ENCODE results near the gene COL12A1. TPM values are rescaled to one million over a fixed set of nuclear protein-coding genes. Genes with fewer than 3 reads are reported as not detected.

COL12A1 gene
- total and polyA plus RNA-seq, 2 donors (not counting 1 experiment from before 2014, with no cell fraction given) = not detected

DNA sequence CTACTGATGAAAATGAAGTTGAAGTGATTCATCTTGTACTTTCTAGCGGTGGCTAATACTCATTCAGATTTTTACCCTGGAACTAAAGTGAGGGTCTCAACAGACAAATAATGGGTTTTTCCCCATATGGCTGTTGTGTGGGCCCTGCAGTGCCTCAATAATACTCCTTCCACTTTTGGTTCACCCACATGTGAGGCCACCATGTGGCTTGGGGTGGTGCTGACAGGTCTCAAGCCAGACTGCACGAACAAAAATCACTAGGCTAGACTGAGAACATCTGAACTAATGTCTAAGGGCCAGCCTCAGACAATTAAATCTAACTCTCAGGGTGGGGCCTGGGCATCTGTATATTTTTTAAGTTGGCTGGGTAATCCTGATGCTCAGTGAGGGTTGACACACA, 7.9 kb upstream of the COL12A1 start:
- Histone ChIP-seq H3K4me3 (ENCODE audit: control extremely low read depth in 1 of 5, extremely low read depth in 1 of 5, insufficient read depth in 1 of 5, low read depth in 2 of 5, low read length in 4 of 5) (no peak overlapping the region), H3K4me1 (ENCODE audit: control insufficient read depth in 2 of 2, insufficient read depth in 2 of 2, low read length in 2 of 2) (peaks cover 1 to 2% of the 10 kb centered on the region in 2 donors), H3K27me3 (replicated peaks in 1 of 4; ENCODE audit: control extremely low read depth in 1 of 4, control insufficient read depth in 3 of 4, insufficient read depth in 4 of 4, low read length in 3 of 4) (peaks cover 0 to 39% (median 28%) of the 10 kb centered on the region in 4 experiments), H3K79me2 (ENCODE audit: control insufficient read depth, insufficient read depth, low read length) (no peaks in the 10 kb centered on the region), H3K36me3 (replicated peaks in 1 of 2; ENCODE audit: control extremely low read depth in 1 of 2, control insufficient read depth in 1 of 2, extremely low read depth in 1 of 2, insufficient read depth in 2 of 2, low read length in 1 of 2) (no peaks in the 10 kb centered on the region), H3K4me2 (replicated peaks; ENCODE audit: low read depth, low read length, poor library complexity, severe bottlenecking) (no peak overlapping the region), H3K27ac (ENCODE audit: low read length in 2 of 2) (no peak overlapping the region), H2AFZ (ENCODE audit: insufficient read depth, low read depth, low read length, poor library complexity, severe bottlenecking) (no peak overlapping the region), H3K9ac (ENCODE audit: low read length) (no peak overlapping the region), H4K20me1 (ENCODE audit: control insufficient read depth, insufficient read depth, low read length, poor library complexity, severe bottlenecking) (no peaks in the 10 kb centered on the region), H3K9me3 (ENCODE audit: control extremely low read depth in 1 of 3, control insufficient read depth in 2 of 3, insufficient read depth in 1 of 3, low read length in 2 of 3) (no peaks in the 10 kb centered on the region)
- Mint-ChIP-seq H3K9me3 (ENCODE audit: insufficient read depth) (no peaks in the 10 kb centered on the region), H3K4me1 (peaks cover 5% of the 10 kb centered on the region), H3K27ac (no peak overlapping the region), H3K27me3 (peaks cover 43% of the 10 kb centered on the region), H3K4me3 (no peak overlapping the region)
- intact Hi-C loops (cut with micrococcal nuclease) = no loop called here
- POLR2A ChIA-PET = no interaction called here
- ATAC-seq (ENCODE audit: low read depth) (no peak), DNase-seq (no peak)
- WGBS (ENCODE audit: insufficient coverage) = no CpG with 5 or more reads among the region's 2 CpGs
- no peak for TF ChIP-seq EZH2 (IDR thresholded peaks at IDR 0.05; ENCODE audit: borderline replicate concordance, insufficient read depth, low read depth, low read length, poor library complexity, severe bottlenecking)
- TF ChIP-seq, protein P1, sequence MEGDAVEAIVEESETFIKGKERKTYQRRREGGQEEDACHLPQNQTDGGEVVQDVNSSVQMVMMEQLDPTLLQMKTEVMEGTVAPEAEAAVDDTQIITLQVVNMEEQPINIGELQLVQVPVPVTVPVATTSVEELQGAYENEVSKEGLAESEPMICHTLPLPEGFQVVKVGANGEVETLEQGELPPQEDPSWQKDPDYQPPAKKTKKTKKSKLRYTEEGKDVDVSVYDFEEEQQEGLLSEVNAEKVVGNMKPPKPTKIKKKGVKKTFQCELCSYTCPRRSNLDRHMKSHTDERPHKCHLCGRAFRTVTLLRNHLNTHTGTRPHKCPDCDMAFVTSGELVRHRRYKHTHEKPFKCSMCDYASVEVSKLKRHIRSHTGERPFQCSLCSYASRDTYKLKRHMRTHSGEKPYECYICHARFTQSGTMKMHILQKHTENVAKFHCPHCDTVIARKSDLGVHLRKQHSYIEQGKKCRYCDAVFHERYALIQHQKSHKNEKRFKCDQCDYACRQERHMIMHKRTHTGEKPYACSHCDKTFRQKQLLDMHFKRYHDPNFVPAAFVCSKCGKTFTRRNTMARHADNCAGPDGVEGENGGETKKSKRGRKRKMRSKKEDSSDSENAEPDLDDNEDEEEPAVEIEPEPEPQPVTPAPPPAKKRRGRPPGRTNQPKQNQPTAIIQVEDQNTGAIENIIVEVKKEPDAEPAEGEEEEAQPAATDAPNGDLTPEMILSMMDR (IDR thresholded peaks at IDR 0.05) = no peak
- CTCF ChIA-PET = interaction anchor here (0.8 to 1.4 kb wide), 5 partner anchors 1470 to 1480 kb away, joined by 3 to 4 read pairs (median 3); no protein-coding TSS in a partner anchor

DNA sequence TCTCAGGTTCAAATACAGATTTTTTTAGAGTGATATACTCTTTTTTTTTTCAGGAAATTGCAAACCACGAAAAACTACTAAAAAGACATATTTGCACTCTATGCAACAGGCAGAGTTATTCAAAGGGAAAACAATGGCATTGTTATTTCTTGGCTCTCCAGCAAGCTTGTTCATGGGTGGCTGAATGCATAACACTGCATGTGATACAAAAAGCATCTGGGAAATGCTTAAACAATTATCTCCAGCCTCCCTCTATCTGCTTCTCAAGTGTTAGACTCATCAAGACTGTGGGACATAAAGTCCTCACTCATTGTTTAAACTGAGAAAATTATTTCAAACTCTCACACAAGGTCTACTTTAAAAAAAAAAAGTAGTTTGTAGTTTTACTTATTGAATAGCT, 7.3 kb upstream of the COL12A1 start:
- Histone ChIP-seq H3K9ac (ENCODE audit: low read length) (no peak overlapping the region), H3K27ac (ENCODE audit: low read length in 2 of 2) (no peak overlapping the region), H2AFZ (ENCODE audit: insufficient read depth, low read depth, low read length, poor library complexity, severe bottlenecking) (no peak overlapping the region), H3K36me3 (replicated peaks in 1 of 2; ENCODE audit: control extremely low read depth in 1 of 2, control insufficient read depth in 1 of 2, extremely low read depth in 1 of 2, insufficient read depth in 2 of 2, low read length in 1 of 2) (no peaks in the 10 kb centered on the region), H4K20me1 (ENCODE audit: control insufficient read depth, insufficient read depth, low read length, poor library complexity, severe bottlenecking) (no peaks in the 10 kb centered on the region), H3K4me2 (replicated peaks; ENCODE audit: low read depth, low read length, poor library complexity, severe bottlenecking) (no peak overlapping the region), H3K27me3 (replicated peaks in 1 of 4; ENCODE audit: control extremely low read depth in 1 of 4, control insufficient read depth in 3 of 4, insufficient read depth in 4 of 4, low read length in 3 of 4) (peaks cover 0 to 39% (median 33%) of the 10 kb centered on the region in 4 experiments), H3K4me1 (ENCODE audit: control insufficient read depth in 2 of 2, insufficient read depth in 2 of 2, low read length in 2 of 2) (peaks cover 8% of the 10 kb centered on the region in 2 donors), H3K4me3 (ENCODE audit: control extremely low read depth in 1 of 5, extremely low read depth in 1 of 5, insufficient read depth in 1 of 5, low read depth in 2 of 5, low read length in 4 of 5) (no peak overlapping the region), H3K9me3 (ENCODE audit: control extremely low read depth in 1 of 3, control insufficient read depth in 2 of 3, insufficient read depth in 1 of 3, low read length in 2 of 3) (no peaks in the 10 kb centered on the region), H3K79me2 (ENCODE audit: control insufficient read depth, insufficient read depth, low read length) (no peaks in the 10 kb centered on the region)
- H3K4me1 Mint-ChIP-seq = peaks cover 11% of the 10 kb centered on the region
- WGBS (ENCODE audit: insufficient coverage) = no CpG with 5 or more reads among the region's 1 CpG
- DNase-seq = no peak
- H3K9me3 Mint-ChIP-seq (ENCODE audit: insufficient read depth) = no peaks in the 10 kb centered on the region
- TF ChIP-seq EZH2 (IDR thresholded peaks at IDR 0.05; ENCODE audit: borderline replicate concordance, insufficient read depth, low read depth, low read length, poor library complexity, severe bottlenecking) = no peak
- TF ChIP-seq, protein P1 (IDR thresholded peaks at IDR 0.05) = peak; percentile 11
- ChIA-PET POLR2A (no interaction called here), CTCF (interaction anchor here (0.6 to 1.2 kb wide), 6 partner anchors 14 to 1476 kb away, joined by 3 to 4 read pairs (median 3); no protein-coding TSS in a partner anchor)
- H3K27ac Mint-ChIP-seq = no peak overlapping the region
- no peak for ATAC-seq (ENCODE audit: low read depth)
- H3K27me3 Mint-ChIP-seq = peaks cover 50% of the 10 kb centered on the region
- intact Hi-C loops (cut with micrococcal nuclease) = no loop called here
- H3K4me3 Mint-ChIP-seq = no peak overlapping the region

All from B cell (primary cell).